OCI-LY7 (cell line): ENCODE data around the gene MTX2. TPM values are rescaled to one million over a fixed set of nuclear protein-coding genes. Genes with fewer than 3 reads are reported as not detected.

Source experiments
- BruUV-seq: library from RNA; stranded (reverse); fragments of 400-500 nt; replicated peaks from 2 replicates; lab custom pipeline; 2021; lab: Mats Ljungman, UMichigan
- CTCF ChIA-PET: fragments of 300-600 bp; sonication (Branson Sonifier 250); formaldehyde crosslinking; loops from one replicate; lab custom pipeline; 2022; ENCODE audit warnings: antibody characterized with exemption; ENCODE audit not compliant: unreplicated experiment; lab: Charles Lee
- POLR2A ChIA-PET: fragments of 300-600 bp; sonication (Branson Sonifier 250); formaldehyde crosslinking; loops from one replicate; lab custom pipeline; 2022; ENCODE audit warnings: antibody characterized with exemption; lab: Charles Lee
- DNase-seq: peaks from one replicate; pipeline ENCODE4 v3.0.0-alpha.2; 2015; ENCODE audit warnings: low spot score
- H2AFZ ChIP-seq: fragments of 200-600 bp; sonication (generic), shearing (Covaris generic); 2 replicates; pipeline ENCODE4 v1.6.1; 2014; ENCODE audit warnings: mild to moderate bottlenecking, antibody characterized with exemption, low read length, moderate library complexity
- H3K27ac ChIP-seq: fragments of 200-600 bp; sonication (generic); 2 replicates; pipeline ENCODE4 v1.5.1; 2014; ENCODE audit warnings: mixed run types, low read depth, mild to moderate bottlenecking, moderate library complexity, low read length, inconsistent platforms; ENCODE audit not compliant: poor library complexity, severe bottlenecking
- H3K36me3 ChIP-seq: fragments of 200-600 bp; sonication (generic); 2 replicates; pipeline ENCODE4 v1.6.1; 2014; ENCODE audit warnings: mild to moderate bottlenecking, antibody characterized with exemption, low read length, moderate library complexity, mixed read lengths; ENCODE audit not compliant: insufficient read depth
- H3K4me1 ChIP-seq: fragments of 200-600 bp; sonication (generic); 2 replicates; pipeline ENCODE4 v1.5.1; 2014; ENCODE audit warnings: mild to moderate bottlenecking, low read length; ENCODE audit not compliant: insufficient read depth, poor library complexity, severe bottlenecking
- H3K4me2 ChIP-seq: fragments of 200-600 bp; sonication (generic); 2 replicates; pipeline ENCODE4 v1.6.1; 2014; ENCODE audit warnings: mild to moderate bottlenecking, low read length
- H3K4me3 ChIP-seq: fragments of 200-600 bp; sonication (generic); 2 replicates; pipeline ENCODE4 v1.5.1; 2014; ENCODE audit warnings: mild to moderate bottlenecking, low read depth, low read length; ENCODE audit not compliant: poor library complexity, severe bottlenecking
- H3K79me2 ChIP-seq: fragments of 200-600 bp; sonication (generic); 2 replicates; pipeline ENCODE4 v1.6.1; 2016; ENCODE audit warnings: low read depth, mild to moderate bottlenecking, low read length, moderate library complexity, mixed read lengths; ENCODE audit not compliant: insufficient read depth
- H3K9me2 ChIP-seq: fragments of 200-600 bp; sonication (generic); 2 replicates; pipeline ENCODE4 v1.6.1; 2016; ENCODE audit warnings: mild to moderate bottlenecking, low read length, mixed read lengths; ENCODE audit not compliant: insufficient read depth
- H3K9me3 ChIP-seq: fragments of 200-600 bp; sonication (generic); 2 replicates; pipeline ENCODE4 v1.6.1; 2014; ENCODE audit warnings: mild to moderate bottlenecking, mixed run types, low read length, mixed read lengths
- H4K20me1 ChIP-seq: fragments of 200-600 bp; sonication (generic); 2 replicates; pipeline ENCODE4 v1.6.1; 2014; ENCODE audit warnings: mild to moderate bottlenecking, antibody characterized with exemption, low read length, moderate library complexity, mixed read lengths; ENCODE audit not compliant: insufficient read depth
- EZH2phosphoT487 ChIP-seq: fragments of 200-600 bp; sonication (generic); IDR thresholded peaks from 2 replicates; pipeline ENCODE4 v1.6.1; 2018; ENCODE audit warnings: low read depth, borderline replicate concordance, mild to moderate bottlenecking, mixed run types, antibody characterized with exemption, low read length, moderate library complexity, mixed read lengths
- intact Hi-C: fragments of 100-400 bp; cut with micrococcal nuclease; formaldehyde crosslinking; loops from one replicate; pipeline ENCODE4 v1.10.0; 2022; ENCODE audit not compliant: unreplicated experiment
- total RNA-seq, 2 experiments: library from RNA; depleted of rRNA in 1 of 2; stranded (reverse); fragments of >200 nt in 1 of 2; shearing (Covaris generic) in 1 of 2; gene quantifications; 2 replicates each; pipeline ENCODE4 v1.2.3, GENCODE V29; 2014 to 2022
- TF ChIP-seq, protein P1 (sequence below): fragments of 200-600 bp; sonication (generic); conservative IDR thresholded peaks from 2 replicates; pipeline ENCODE4 v1.5.1; 2014; ENCODE audit warnings: mild to moderate bottlenecking, antibody characterized with exemption, low read length, moderate library complexity, mixed read lengths

The MTX2 gene
- total RNA-seq, 2 experiments from 2014 or later: 31.9 to 71.3 TPM

DNA sequence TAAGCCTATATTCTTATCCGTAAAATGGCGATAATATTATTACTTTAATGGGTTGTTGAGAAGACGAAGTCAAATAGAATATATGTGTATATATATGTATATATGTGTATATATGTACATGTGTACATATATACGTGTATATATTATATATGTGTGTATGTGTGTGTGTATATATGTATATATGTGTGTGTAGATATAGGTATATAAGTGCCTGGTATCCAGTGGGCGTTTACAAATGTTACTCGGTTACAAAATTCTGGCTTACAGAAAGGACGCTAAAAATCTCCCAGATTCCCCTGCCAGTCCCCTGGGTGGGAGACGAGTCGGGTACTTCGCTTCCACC lies 295 bp upstream of the MTX2 start:
- peaks cover 8% of the 10 kb centered on the region for H3K4me1 ChIP-seq
- H3K27ac ChIP-seq: peak overlapping the region; percentile 76
- peak overlapping the region; percentile 84 for H2AFZ ChIP-seq
- no TSS peak for BruUV-seq
- peaks cover 38% of the 10 kb centered on the region for H3K79me2 ChIP-seq
- peak overlapping the region; percentile 97 for H3K4me3 ChIP-seq
- peak overlapping the region; percentile 79 for H3K4me2 ChIP-seq
- POLR2A ChIA-PET: interaction anchor here (0.6 to 1.0 kb wide), 2 partner anchors 14 to 1663 kb away, joined by 3 to 7 read pairs; no protein-coding TSS in a partner anchor
- CTCF ChIA-PET: interaction anchor here (0.6 kb wide), 1 partner anchor 1081 kb away, joined by 4 read pairs; no protein-coding TSS in a partner anchor
- peaks cover 4% of the 10 kb centered on the region; the same call in 1 of the 2 replicates for H3K9me3 ChIP-seq
- H3K36me3 ChIP-seq: peaks cover under 1% of the 10 kb centered on the region
- DNase-seq: no peak
- no peaks in the 10 kb centered on the region for H3K9me2 ChIP-seq
- intact Hi-C loops: loop anchor here (10.0 kb wide), 1 partner anchor 264 kb away; the partner anchor contains the start of gene LNPK
- TF ChIP-seq, protein P1, sequence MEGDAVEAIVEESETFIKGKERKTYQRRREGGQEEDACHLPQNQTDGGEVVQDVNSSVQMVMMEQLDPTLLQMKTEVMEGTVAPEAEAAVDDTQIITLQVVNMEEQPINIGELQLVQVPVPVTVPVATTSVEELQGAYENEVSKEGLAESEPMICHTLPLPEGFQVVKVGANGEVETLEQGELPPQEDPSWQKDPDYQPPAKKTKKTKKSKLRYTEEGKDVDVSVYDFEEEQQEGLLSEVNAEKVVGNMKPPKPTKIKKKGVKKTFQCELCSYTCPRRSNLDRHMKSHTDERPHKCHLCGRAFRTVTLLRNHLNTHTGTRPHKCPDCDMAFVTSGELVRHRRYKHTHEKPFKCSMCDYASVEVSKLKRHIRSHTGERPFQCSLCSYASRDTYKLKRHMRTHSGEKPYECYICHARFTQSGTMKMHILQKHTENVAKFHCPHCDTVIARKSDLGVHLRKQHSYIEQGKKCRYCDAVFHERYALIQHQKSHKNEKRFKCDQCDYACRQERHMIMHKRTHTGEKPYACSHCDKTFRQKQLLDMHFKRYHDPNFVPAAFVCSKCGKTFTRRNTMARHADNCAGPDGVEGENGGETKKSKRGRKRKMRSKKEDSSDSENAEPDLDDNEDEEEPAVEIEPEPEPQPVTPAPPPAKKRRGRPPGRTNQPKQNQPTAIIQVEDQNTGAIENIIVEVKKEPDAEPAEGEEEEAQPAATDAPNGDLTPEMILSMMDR: no peak
- TF ChIP-seq EZH2phosphoT487: no peak
- 0 out of 2 replicates have a peak, but pooled peaks cover 8% of the 10 kb centered on the region for H4K20me1 ChIP-seq

DNA sequence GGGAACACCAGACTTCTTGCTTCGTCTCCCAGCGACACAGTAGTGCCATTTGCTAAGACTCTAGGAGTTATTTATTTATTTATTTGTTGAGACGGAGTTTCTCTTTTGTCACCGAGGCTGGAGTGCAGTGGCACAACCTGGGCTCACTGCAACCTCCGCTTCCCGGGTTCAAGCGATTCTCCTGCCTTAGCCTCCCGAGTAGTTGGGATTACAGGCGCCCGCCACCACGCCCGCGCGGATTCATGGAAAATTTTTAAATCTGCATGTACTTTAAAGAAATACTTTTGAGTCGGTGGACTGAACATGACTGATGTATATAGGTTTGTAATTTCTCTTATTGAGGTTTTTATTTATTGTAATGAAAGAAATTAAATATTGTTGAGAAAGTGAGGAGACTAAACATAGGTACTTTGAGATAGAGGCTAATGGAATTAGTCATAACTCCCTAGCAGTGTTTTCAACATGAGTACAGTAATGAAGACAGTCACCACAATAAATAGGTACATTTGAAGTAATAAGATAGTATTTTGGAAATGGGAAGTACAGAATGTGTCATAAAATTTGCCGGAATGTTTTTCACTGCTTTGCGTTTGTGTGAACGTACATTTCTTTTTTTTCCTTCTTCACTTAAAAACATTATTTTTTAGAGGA lies 983 bp downstream of the MTX2 start:
- Histone ChIP-seq H3K27ac (peak overlapping the region; percentile 76), H3K4me1 (peaks cover 8% of the 10 kb centered on the region), H3K36me3 (peaks cover 5% of the 10 kb centered on the region), H4K20me1 (0 out of 2 replicates have a peak, but pooled peaks cover 8% of the 10 kb centered on the region), H3K4me2 (peak overlapping the region; percentile 79), H2AFZ (peak overlapping the region; percentile 84; the same call in 1 of the 2 replicates), H3K4me3 (peak overlapping the region; percentile 97), H3K9me3 (peaks cover 4% of the 10 kb centered on the region; the same call in 1 of the 2 replicates), H3K79me2 (peaks cover 39% of the 10 kb centered on the region), H3K9me2 (no peaks in the 10 kb centered on the region)
- BruUV-seq: TSS peak; percentile 54
- DNase-seq: no peak
- intact Hi-C loops: no loop called here
- CTCF ChIA-PET: no interaction called here
- TF ChIP-seq, protein P1: no peak
- no peak for TF ChIP-seq EZH2phosphoT487
- POLR2A ChIA-PET: interaction anchor here (0.6 kb wide), 1 partner anchor 15 kb away, joined by 3 read pairs; no protein-coding TSS in a partner anchor
